GM19455 (cell line): ENCODE measurements around the gene PHPT1.
"Not testable (repeated sequence)": the region's sequence is repeated elsewhere in the genome, so short reads cannot be mapped to it uniquely, and the experiment has no call there.

ENCODE experiments used
- ATAC-seq: cut with Tn5 transposase; IDR thresholded peaks from one replicate; pipeline ENCODE4 v1.9.1; 2021; ENCODE audit not compliant: unreplicated experiment

PHPT1 gene

GRCh38 chr9:136823136-136824046 lies 25.8 kb upstream of the PHPT1 start:
- no peak for ATAC-seq

GRCh38 chr9:136824496-136825225 lies 24.5 kb upstream of the PHPT1 start:
- no peak for ATAC-seq

GRCh38 chr9:136825295-136826187 lies 23.7 kb upstream of the PHPT1 start:
- ATAC-seq, result no peak

- no peak for ATAC-seq
Observed at GRCh38 chr9:136826188-136826541, 23.0 kb upstream of the PHPT1 start.

- no peak for ATAC-seq
Observed at GRCh38 chr9:136826703-136827582, 22.3 kb upstream of the PHPT1 start.

- no peak for ATAC-seq
Observed at GRCh38 chr9:136827794-136828473, 21.3 kb upstream of the PHPT1 start.

GRCh38 chr9:136828474-136829140 lies 20.6 kb upstream of the PHPT1 start:
- no peak for ATAC-seq

GRCh38 chr9:136829412-136829811 lies 19.8 kb upstream of the PHPT1 start:
- no peak for ATAC-seq

GRCh38 chr9:136829981-136830885 lies 19.0 kb upstream of the PHPT1 start:
- no peak for ATAC-seq

- ATAC-seq, result no peak
Observed at GRCh38 chr9:136831002-136831719, 18.0 kb upstream of the PHPT1 start.

GRCh38 chr9:136831720-136832104 lies 17.5 kb upstream of the PHPT1 start:
- ATAC-seq, result no peak

GRCh38 chr9:136832581-136832980 lies 16.6 kb upstream of the PHPT1 start:
- ATAC-seq, result no peak

GRCh38 chr9:136833381-136834048 lies 15.7 kb upstream of the PHPT1 start:
- ATAC-seq, result not testable (repeated sequence)

- no peak for ATAC-seq
Observed at GRCh38 chr9:136835162-136835931, 13.9 kb upstream of the PHPT1 start.

GRCh38 chr9:136835932-136836904 lies 13.0 kb upstream of the PHPT1 start:
- no peak for ATAC-seq
